ENCODE data around the gene HSD11B2.

Gene HSD11B2

DNA sequence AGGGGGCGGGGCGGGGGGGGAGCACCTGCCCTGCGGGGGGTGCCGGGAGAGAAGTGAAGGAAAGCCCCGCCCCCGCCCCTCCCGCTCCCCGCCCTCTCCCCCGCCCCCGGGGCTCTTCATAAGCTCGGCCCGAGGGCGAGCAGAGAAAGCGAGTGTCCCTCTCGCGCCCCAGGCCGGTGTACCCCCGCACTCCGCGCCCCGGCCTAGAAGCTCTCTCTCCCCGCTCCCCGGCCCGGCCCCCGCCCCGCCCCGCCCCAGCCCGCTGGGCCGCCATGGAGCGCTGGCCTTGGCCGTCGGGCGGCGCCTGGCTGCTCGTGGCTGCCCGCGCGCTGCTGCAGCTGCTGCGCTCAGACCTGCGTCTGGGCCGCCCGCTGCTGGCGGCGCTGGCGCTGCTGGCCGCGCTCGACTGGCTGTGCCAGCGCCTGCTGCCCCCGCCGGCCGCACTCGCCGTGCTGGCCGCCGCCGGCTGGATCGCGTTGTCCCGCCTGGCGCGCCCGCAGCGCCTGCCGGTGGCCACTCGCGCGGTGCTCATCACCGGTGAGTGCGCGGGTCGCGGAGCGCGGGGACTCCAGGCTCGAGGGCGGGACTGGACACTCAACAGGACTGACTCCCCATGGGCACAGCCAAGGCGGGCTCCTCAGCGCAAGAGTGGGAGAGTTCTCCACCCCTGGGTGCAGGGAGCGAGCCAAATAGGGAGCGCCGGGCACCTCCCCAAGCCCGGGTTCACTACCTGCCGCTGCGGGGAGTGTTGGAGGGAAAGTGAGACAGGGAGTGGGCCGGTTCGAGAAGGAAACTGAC is at the start of gene HSD11B2:
Gene HSD11B2, plus strand, starts transcription at position 145 of the 798 bp plus-strand sequence. Its CDS starts 128 bp downstream, at position 273.
- in situ Hi-C loops (cut with HindIII; ENCODE audit: low sequenced_read_pairs), result no loop called here
- H3K4me3 ChIP-seq (ENCODE audit: low read depth, low read length), result peak within 1 kb of the TSS; percentile 20
- TF ChIP-seq, protein P1, sequence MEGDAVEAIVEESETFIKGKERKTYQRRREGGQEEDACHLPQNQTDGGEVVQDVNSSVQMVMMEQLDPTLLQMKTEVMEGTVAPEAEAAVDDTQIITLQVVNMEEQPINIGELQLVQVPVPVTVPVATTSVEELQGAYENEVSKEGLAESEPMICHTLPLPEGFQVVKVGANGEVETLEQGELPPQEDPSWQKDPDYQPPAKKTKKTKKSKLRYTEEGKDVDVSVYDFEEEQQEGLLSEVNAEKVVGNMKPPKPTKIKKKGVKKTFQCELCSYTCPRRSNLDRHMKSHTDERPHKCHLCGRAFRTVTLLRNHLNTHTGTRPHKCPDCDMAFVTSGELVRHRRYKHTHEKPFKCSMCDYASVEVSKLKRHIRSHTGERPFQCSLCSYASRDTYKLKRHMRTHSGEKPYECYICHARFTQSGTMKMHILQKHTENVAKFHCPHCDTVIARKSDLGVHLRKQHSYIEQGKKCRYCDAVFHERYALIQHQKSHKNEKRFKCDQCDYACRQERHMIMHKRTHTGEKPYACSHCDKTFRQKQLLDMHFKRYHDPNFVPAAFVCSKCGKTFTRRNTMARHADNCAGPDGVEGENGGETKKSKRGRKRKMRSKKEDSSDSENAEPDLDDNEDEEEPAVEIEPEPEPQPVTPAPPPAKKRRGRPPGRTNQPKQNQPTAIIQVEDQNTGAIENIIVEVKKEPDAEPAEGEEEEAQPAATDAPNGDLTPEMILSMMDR (IDR thresholded peaks at IDR 0.05; ENCODE audit: low read depth, low read length, missing control alignments), result no peak
- DNase-seq (ENCODE audit: low read depth), result no peak

DNA sequence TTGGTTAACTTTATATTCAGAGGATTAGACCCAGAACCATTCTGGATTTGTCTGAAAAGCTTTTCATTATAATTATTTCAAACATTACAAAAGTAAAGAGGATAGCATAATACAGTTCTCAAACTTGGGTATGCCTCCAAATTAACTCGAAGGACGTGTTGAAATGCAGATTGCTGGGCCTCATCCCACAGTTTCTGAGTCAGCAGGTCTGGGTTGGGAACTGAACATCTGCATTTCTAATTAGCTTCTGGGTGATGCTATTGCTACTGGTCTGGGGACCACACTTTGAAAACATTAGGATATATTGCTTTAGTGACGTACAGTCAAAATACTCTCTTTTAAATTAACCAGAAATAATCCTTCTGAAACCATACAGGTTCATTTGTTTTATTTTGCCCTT is 47.6 kb upstream of the HSD11B2 start:
- DNase-seq (ENCODE audit: low read depth), result no peak
- in situ Hi-C loops (cut with HindIII; ENCODE audit: low sequenced_read_pairs), result loop anchor here (5.0 kb wide), 1 partner anchor 59 kb away; no protein-coding TSS in a partner anchor
- TF ChIP-seq, protein P1 (IDR thresholded peaks at IDR 0.05; ENCODE audit: low read depth, low read length, missing control alignments), result no peak
- no peak overlapping the region for H3K4me3 ChIP-seq (ENCODE audit: low read depth, low read length)

DNA sequence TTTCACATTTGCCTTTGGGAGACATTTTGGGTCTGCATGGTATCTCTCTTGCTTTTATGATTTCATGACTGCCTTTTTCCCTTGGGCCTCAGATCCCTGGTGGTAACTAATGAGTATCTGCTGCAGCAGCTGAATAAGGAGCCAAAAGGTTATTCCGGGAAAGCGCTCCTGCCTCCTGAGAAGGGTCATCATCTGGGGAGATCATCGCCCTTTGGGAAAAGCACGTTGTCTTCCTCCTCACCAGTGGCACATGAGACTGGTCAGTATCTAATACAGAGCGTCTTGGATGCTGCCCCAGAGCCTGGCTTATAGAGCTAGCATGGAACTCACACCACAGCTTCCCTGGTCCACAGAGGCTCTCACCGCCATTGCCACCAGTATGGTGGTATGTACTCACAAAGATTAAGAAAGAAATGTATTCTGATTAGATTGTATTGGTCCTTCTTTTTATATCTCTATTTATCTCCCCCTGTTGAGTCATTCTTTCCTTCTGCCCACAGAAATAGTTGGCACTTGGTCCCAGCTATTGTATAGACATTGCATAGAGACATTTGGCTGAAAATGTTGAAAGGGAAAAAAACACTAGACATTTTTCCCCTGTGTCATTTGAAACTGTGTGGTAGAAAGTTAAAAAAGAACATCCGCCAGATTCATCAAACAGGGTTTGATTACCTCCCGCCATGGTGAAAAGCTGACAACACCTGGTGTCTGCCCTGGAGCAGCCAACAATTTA is 46.0 kb upstream of the HSD11B2 start:
- DNase-seq (ENCODE audit: low read depth), result no peak
- TF ChIP-seq, protein P1 (IDR thresholded peaks at IDR 0.05; ENCODE audit: low read depth, low read length, missing control alignments), result no peak
- in situ Hi-C loops (cut with HindIII; ENCODE audit: low sequenced_read_pairs), result loop anchor here (5.0 kb wide), 1 partner anchor 57 kb away; no protein-coding TSS in a partner anchor
- no peak overlapping the region for H3K4me3 ChIP-seq (ENCODE audit: low read depth, low read length)

DNA sequence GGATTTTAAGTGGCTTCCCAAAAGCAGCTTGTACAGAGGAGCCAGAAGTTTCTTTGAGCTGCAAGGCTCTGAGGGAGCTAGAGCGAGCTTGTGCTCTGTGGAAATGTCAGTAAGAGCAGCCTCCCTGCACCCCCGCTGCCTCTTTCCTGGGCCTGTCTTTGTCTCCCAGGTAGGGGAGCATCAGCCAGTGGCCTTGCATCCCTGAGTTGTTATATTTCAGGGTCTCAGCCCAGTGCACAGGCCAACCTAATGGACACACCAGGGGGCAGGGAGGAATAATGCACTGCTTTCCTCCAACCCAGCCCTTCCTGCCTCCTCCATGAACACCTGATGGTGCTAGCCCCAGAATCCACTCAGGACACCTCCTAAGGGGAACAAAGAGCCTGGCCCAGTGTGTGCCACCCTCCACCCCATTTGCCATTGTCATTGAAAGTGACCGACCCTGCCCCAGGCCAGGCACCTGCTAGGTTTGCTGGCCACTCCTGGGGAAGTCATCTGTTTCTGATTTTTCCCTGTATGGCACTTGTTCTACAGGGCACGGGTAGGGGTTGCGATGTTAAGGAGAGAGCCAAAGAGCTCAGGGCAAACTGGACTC is 44.0 kb upstream of the HSD11B2 start:
- TF ChIP-seq, protein P1 (IDR thresholded peaks at IDR 0.05; ENCODE audit: low read depth, low read length, missing control alignments), result no peak
- no peak for DNase-seq (ENCODE audit: low read depth)
- no peak overlapping the region for H3K4me3 ChIP-seq (ENCODE audit: low read depth, low read length)
- in situ Hi-C loops (cut with HindIII; ENCODE audit: low sequenced_read_pairs), result no loop called here

DNA sequence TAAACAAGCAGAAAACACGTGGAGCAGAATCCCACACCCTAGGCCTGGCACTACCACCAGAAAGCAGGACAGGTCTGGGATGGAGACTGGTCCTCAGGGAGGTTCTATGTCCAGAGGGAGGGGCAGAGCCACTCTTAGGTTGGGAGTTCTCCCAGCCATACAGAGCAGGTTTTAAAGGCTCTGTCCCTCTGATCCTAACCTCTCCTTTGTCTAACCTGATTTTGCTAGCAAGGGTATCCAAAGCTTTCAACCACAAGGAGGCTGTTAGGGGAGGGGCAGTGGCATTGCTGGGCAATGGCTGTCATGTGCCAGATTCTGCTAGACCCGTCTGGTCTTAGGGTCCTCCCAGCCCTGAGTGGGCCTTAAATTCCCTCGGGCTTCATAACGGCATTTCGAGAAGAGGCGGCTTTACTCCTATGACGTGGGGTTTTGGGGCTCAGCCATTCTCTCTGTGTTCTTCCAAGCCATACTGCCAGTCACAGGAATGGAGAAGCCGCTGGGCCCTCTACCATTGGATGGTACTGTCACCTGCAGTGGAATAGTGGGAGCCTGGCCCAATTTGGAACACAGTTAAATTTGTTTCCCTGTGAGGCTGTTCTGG is 43.3 kb upstream of the HSD11B2 start:
- DNase-seq (ENCODE audit: low read depth), result no peak
- H3K4me3 ChIP-seq (ENCODE audit: low read depth, low read length), result no peak overlapping the region
- TF ChIP-seq, protein P1 (IDR thresholded peaks at IDR 0.05; ENCODE audit: low read depth, low read length, missing control alignments), result no peak
- in situ Hi-C loops (cut with HindIII; ENCODE audit: low sequenced_read_pairs), result no loop called here

DNA sequence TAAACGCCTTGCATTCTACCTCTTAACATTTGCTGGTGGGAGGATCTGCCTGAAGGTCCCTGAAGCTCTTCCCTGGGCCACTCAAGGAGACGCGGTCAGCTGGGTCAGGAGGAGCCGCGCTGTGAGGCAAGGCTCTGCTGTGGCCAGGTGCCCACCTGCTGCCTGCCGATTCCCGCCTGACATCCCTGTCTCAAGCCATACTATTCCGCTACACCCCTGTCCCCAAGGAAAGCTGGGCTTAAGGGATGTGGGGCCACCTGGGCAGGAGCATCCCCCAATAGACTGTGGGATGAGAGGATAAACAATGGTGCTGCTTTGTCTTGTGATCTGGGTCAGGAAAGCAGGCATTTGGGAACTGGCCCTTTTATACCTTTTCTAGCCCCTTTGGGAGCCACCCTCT is 42.7 kb upstream of the HSD11B2 start:
- DNase-seq (ENCODE audit: low read depth), result no peak
- in situ Hi-C loops (cut with HindIII; ENCODE audit: low sequenced_read_pairs), result no loop called here
- no peak overlapping the region for H3K4me3 ChIP-seq (ENCODE audit: low read depth, low read length)
- TF ChIP-seq, protein P1 (IDR thresholded peaks at IDR 0.05; ENCODE audit: low read depth, low read length, missing control alignments), result no peak

Measured in astrocyte of the cerebellum (primary cell).